Measurements from ENCODE around the gene KBTBD3. TPM values are rescaled to one million over a fixed set of nuclear protein-coding genes. Genes with fewer than 3 reads are reported as not detected.

The KBTBD3 gene
- total RNA-seq, 4 donors from 2014 or later = 8.4 to 15.6 (median 13.4) TPM

GRCh38 chr11:106021181-106021966 is 55.8 kb downstream of the KBTBD3 start:
- peak overlapping the region; percentile 28 to 84 (median 66) for H3K27ac ChIP-seq
- no peaks in the 10 kb centered on the region for H3K36me3 ChIP-seq
- H3K9me3 ChIP-seq = no peaks in the 10 kb centered on the region
- peak overlapping the region; percentile 68 to 92 (median 86) for H3K4me3 ChIP-seq
- no peak for TF ChIP-seq POLR2A (IDR thresholded peaks at IDR 0.05)
- no peak for TF ChIP-seq CTCF (IDR thresholded peaks at IDR 0.05)
- no peak for TF ChIP-seq EP300 (IDR thresholded peaks at IDR 0.05)
- no peaks in the 10 kb centered on the region for H3K27me3 ChIP-seq
- H3K4me1 ChIP-seq = peaks cover 0 to 42% (median 5%) of the 10 kb centered on the region in 4 donors
- no peak for DNase-seq (ENCODE audit: low spot score in 2 of 2)
- WGBS, 2 donors = 18 to 22% methylated on average over 15 to 18 of the region's 18 CpGs

- no peak for TF ChIP-seq CTCF (IDR thresholded peaks at IDR 0.05)
- TF ChIP-seq POLR2A (IDR thresholded peaks at IDR 0.05) = no peak
- TF ChIP-seq EP300 (IDR thresholded peaks at IDR 0.05) = no peak
- H3K36me3 ChIP-seq = peaks cover 0 to 8% (median 0%) of the 10 kb centered on the region in 3 donors
- no peak overlapping the region for H3K27ac ChIP-seq
- peaks cover 0 to 53% (median 4%) of the 10 kb centered on the region in 4 donors for H3K4me1 ChIP-seq
- WGBS, 2 donors = 93 to 94% methylated on average over 2 of the region's 2 CpGs
- no peaks in the 10 kb centered on the region for H3K9me3 ChIP-seq
- no peak for DNase-seq (ENCODE audit: low spot score in 2 of 2)
- H3K4me3 ChIP-seq = no peak overlapping the region
- no peaks in the 10 kb centered on the region for H3K27me3 ChIP-seq
Observed at GRCh38 chr11:106017093-106017492, 60.1 kb downstream of the KBTBD3 start.

GRCh38 chr11:106015066-106015465 is 62.1 kb downstream of the KBTBD3 start:
- TF ChIP-seq EP300 (IDR thresholded peaks at IDR 0.05) = no peak
- TF ChIP-seq POLR2A (IDR thresholded peaks at IDR 0.05) = no peak
- no peak for TF ChIP-seq CTCF (IDR thresholded peaks at IDR 0.05)
- Histone ChIP-seq H3K4me3 (no peak overlapping the region), H3K9me3 (no peaks in the 10 kb centered on the region), H3K36me3 (peaks cover 0 to 16% (median 0%) of the 10 kb centered on the region in 3 donors), H3K27me3 (no peaks in the 10 kb centered on the region), H3K27ac (no peak overlapping the region), H3K4me1 (peaks cover 0 to 42% (median 0%) of the 10 kb centered on the region in 4 donors)
- DNase-seq (ENCODE audit: low spot score in 2 of 2) = no peak
- WGBS, 2 donors = 63 to 74% methylated on average over 2 of the region's 2 CpGs

- peaks cover 0 to 37% (median 0%) of the 10 kb centered on the region in 4 donors for H3K4me1 ChIP-seq
- H3K9me3 ChIP-seq = no peaks in the 10 kb centered on the region
- H3K36me3 ChIP-seq = peaks cover 0 to 20% (median 4%) of the 10 kb centered on the region in 3 donors
- TF ChIP-seq CTCF (IDR thresholded peaks at IDR 0.05) (no peak), EP300 (IDR thresholded peaks at IDR 0.05) (no peak), POLR2A (IDR thresholded peaks at IDR 0.05) (no peak)
- DNase-seq (ENCODE audit: low spot score in 2 of 2) = no peak
- no peak overlapping the region for H3K4me3 ChIP-seq
- no peaks in the 10 kb centered on the region for H3K27me3 ChIP-seq
- 56 to 62% methylated on average over 2 of the region's 2 CpGs for WGBS, 2 donors
- H3K27ac ChIP-seq = no peak overlapping the region
Observed at GRCh38 chr11:106014620-106015019, 62.5 kb downstream of the KBTBD3 start.

- no peak overlapping the region for H3K27ac ChIP-seq
- DNase-seq (ENCODE audit: low spot score in 2 of 2) = no peak
- peaks cover 0 to 26% (median 8%) of the 10 kb centered on the region in 3 donors for H3K36me3 ChIP-seq
- H3K4me3 ChIP-seq = no peak overlapping the region
- H3K4me1 ChIP-seq = peaks cover 0 to 32% (median 0%) of the 10 kb centered on the region in 4 donors
- WGBS, 2 donors = 89 to 94% methylated on average over 2 of the region's 2 CpGs
- TF ChIP-seq CTCF (IDR thresholded peaks at IDR 0.05) (no peak), EP300 (IDR thresholded peaks at IDR 0.05) (no peak), POLR2A (IDR thresholded peaks at IDR 0.05) (no peak)
- no peaks in the 10 kb centered on the region for H3K9me3 ChIP-seq
- no peaks in the 10 kb centered on the region for H3K27me3 ChIP-seq
Observed at GRCh38 chr11:106014035-106014434, 63.1 kb downstream of the KBTBD3 start.

Data from tibial nerve (tissue), 4 donors.